HL-60 (cell line): ENCODE measurements around the gene CAPN13.

Experiments
- CTCF ChIP-seq: IDR thresholded peaks from one replicate; pipeline ENCODE4 v1.5.1; 2011; ENCODE audit warnings: low read length, control low read depth, inconsistent platforms; ENCODE audit not compliant: insufficient read depth
- POLR2AphosphoS5 ChIP-seq: IDR thresholded peaks from 2 replicates; pipeline ENCODE4 v1.6.1; 2012; ENCODE audit warnings: low read depth
- REST ChIP-seq: IDR thresholded peaks from 2 replicates; pipeline ENCODE4 v1.6.1; 2012; ENCODE audit warnings: low read depth; ENCODE audit not compliant: insufficient replicate concordance
- SPI1 ChIP-seq: IDR thresholded peaks from 2 replicates; pipeline ENCODE4 v1.6.1; 2012; ENCODE audit warnings: low read depth, mild to moderate bottlenecking, borderline replicate concordance

GRCh38 chr2:30781451-30781850 is 25.8 kb downstream of the CAPN13 start:
- TF ChIP-seq CTCF = no peak
- TF ChIP-seq REST = no peak
- TF ChIP-seq SPI1 = no peak
- TF ChIP-seq POLR2AphosphoS5 = no peak
